ENCODE results near the gene PVR. TPM values are rescaled to one million over a fixed set of nuclear protein-coding genes. Genes with fewer than 3 reads are reported as not detected.
"Not testable (repeated sequence)": the region's sequence is repeated elsewhere in the genome, so short reads cannot be mapped to it uniquely, and the experiment has no call there.

PVR gene
- total RNA-seq, 1 donor from 2014 or later = 38.0 TPM

GRCh38 chr19:44662691-44663385 is 19.1 kb downstream of the PVR start:
- no peak for ATAC-seq
- intact Hi-C loops (cut with DNase I) = no loop called here
- DNase-seq (ENCODE audit: missing footprints) = no peak

- ATAC-seq = no peak
- intact Hi-C loops (cut with DNase I) = no loop called here
- DNase-seq (ENCODE audit: missing footprints) = no peak
Measured at GRCh38 chr19:44663996-44664395, 20.3 kb downstream of the PVR start.

GRCh38 chr19:44664976-44665375 is 21.3 kb downstream of the PVR start:
- ATAC-seq (no peak), DNase-seq (ENCODE audit: missing footprints) (no peak)
- intact Hi-C loops (cut with DNase I) = no loop called here

- no peak for DNase-seq (ENCODE audit: missing footprints)
- intact Hi-C loops (cut with DNase I) = loop anchor here (1.0 kb wide), 1 partner anchor 19 kb away; no protein-coding TSS in a partner anchor
- ATAC-seq = no peak
Measured at GRCh38 chr19:44666852-44667556, 23.3 kb downstream of the PVR start.

- ATAC-seq (no peak), DNase-seq (ENCODE audit: missing footprints) (no peak)
- intact Hi-C loops (cut with DNase I) = no loop called here
Measured at GRCh38 chr19:44668985-44669764, 25.5 kb downstream of the PVR start.

DNA sequence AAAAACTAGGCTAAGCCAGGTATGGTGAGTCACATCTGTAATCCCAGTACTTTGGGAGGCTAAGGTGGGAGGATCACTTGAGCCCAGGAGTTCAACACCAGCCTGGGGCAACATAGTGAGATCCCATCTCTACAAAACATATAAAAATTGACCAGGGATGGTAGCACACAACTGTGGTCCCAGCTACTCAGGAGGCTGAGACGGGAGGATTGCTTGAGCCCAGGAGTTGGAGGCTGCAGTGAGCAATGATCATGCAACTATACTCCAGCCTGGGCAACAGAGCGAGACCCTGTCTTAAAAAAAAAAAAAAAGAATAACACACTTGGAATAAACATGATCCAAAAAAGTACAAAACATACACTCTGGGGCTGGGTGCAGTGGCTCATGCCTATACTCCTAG is 26.3 kb downstream of the PVR start:
- ATAC-seq; intact Hi-C loops (cut with DNase I); DNase-seq (ENCODE audit: missing footprints): not testable (repeated sequence)

DNA sequence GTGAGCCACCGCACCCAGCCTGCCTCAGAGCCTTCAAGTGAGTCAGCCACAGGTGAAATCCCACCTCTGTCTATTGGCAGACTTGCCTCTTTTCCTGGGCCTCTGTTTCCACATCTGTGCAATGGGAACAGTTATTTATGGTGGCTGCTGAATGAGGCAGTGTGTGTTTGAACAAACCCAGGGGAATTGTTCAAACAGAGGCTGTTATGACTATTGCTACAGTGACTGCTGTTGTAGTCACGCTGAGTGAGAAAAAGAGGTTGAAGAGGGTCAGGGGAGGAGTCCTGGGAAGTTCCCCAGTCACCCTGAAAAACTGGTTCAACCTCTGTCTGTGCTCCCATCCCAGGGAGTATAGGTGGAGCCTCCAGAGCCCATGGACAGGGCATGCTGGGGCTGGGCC is 27.7 kb downstream of the PVR start, which contains the start of gene CEACAM19:
Gene CEACAM19 (plus strand): TSS at position 83 of the 400 bp plus-strand sequence. CDS start 450 bp downstream, outside the sequence.
- intact Hi-C loops (cut with DNase I) = no loop called here
- DNase-seq (ENCODE audit: missing footprints) = no peak
- no peak for ATAC-seq

GRCh38 chr19:44672226-44672625 is 28.5 kb downstream of the PVR start:
- intact Hi-C loops (cut with DNase I) = no loop called here
- ATAC-seq = no peak
- DNase-seq (ENCODE audit: missing footprints) = no peak

GRCh38 chr19:44673510-44673909 is 29.8 kb downstream of the PVR start:
- intact Hi-C loops (cut with DNase I) = no loop called here

DNA sequence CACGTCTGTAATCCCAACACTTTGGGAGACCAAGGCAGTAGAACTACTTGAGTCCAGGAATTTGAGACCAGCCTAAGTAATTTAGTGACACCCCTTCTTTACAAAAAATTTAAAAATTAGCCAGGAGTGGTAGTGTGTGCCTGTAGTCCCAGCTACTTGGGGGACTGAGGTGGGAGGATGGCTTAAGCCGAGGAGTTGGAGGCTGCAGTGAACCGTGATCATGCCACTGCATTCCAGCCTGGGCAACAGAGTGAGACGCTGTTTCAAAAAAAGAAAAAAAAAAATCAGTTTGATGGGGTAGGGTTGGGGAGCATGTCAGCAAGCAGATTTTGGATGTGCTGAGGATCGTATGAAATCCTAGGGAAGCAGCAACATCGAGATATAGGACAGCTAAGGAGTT is 31.8 kb downstream of the PVR start:
- intact Hi-C loops (cut with DNase I) = no loop called here
- no peak for ATAC-seq
- no peak for DNase-seq (ENCODE audit: missing footprints)

More at GRCh38 chr19:44673510-44673909, 29.8 kb downstream of the PVR start:
- ATAC-seq = no peak
- DNase-seq (ENCODE audit: missing footprints) = no peak

DNA sequence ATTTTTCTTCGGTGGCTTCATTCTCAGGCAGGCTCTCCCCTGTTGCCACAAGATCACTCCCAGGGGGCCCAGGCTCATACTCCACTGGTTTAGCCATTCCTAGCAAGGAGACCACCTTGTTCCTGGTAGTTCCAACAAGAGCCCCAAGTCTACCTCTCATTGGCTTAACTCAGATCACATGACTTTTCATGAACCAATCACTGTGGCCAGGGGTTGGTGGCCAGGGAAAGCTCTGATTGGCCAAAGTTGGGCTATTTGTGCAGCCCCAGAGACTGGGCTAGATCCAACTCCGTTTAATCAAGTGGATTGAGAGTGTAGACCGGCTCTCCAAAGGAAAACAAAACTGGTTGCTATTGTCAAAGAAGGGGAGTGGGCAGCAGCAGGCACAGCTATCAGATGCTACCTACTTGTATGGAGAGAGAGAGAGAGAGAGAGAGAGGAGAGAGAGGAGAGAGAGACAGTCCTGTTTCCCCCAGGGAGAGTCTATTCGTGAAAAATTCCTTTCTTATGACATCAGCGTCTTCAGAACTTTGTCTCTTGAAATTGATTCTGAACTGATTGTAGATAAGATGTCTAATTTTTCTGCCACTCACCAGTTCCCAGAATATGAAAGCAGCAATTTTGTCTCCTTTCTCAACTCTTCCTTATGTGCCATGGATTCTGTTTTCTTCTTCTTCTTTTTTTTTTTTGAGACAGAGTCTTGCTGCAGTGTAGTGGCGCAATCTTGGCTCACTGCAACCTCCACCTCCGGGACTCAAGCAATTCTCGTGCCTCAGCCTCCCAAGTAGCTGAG is 33.5 kb downstream of the PVR start:
- intact Hi-C loops (cut with DNase I) = no loop called here
- ATAC-seq (no peak), DNase-seq (ENCODE audit: missing footprints) (no peak)

- no peak for DNase-seq (ENCODE audit: missing footprints)
- intact Hi-C loops (cut with DNase I) = no loop called here
Measured at GRCh38 chr19:44680536-44680935, 36.8 kb downstream of the PVR start.

GRCh38 chr19:44681992-44682790 is 38.5 kb downstream of the PVR start:
- ATAC-seq = no peak
- intact Hi-C loops (cut with DNase I) = no loop called here
- no peak for DNase-seq (ENCODE audit: missing footprints)

More at GRCh38 chr19:44680536-44680935, 36.8 kb downstream of the PVR start:
- ATAC-seq = no peak

- DNase-seq (ENCODE audit: missing footprints) (no peak), ATAC-seq (no peak)
- intact Hi-C loops (cut with DNase I) = no loop called here
Measured at GRCh38 chr19:44682807-44683206, 39.1 kb downstream of the PVR start.

GRCh38 chr19:44683434-44684210 is 39.9 kb downstream of the PVR start:
- DNase-seq (ENCODE audit: missing footprints) (no peak), ATAC-seq (no peak)
- intact Hi-C loops (cut with DNase I) = no loop called here

- ATAC-seq; intact Hi-C loops (cut with DNase I); DNase-seq (ENCODE audit: missing footprints): not testable (repeated sequence)
Measured at GRCh38 chr19:44684396-44684795, 40.7 kb downstream of the PVR start.

Data from Right ventricle myocardium inferior (tissue), 1 donor.